Smooth muscle cell (in vitro differentiated cells): ENCODE results near the gene KAZN. TPM values are rescaled to one million over a fixed set of nuclear protein-coding genes. Genes with fewer than 3 reads are reported as not detected.
A peak's percentile ranks its signal among the peaks of the same experiment; 100 is the strongest.

Source experiments
- DNase-seq: peaks from one replicate; lab custom pipeline; 2025; ENCODE audit not compliant: unreplicated experiment; lab: John Stamatoyannopoulos, UW
- H2AFZ ChIP-seq: fragments of 200-600 bp; sonication (generic); 2 replicates; pipeline ENCODE4 v1.6.0; 2016; ENCODE audit warnings: antibody characterized with exemption, low read depth, mild to moderate bottlenecking
- H3F3A ChIP-seq: fragments of 200-600 bp; sonication (generic); 2 replicates; pipeline ENCODE4 v1.6.0; 2017; ENCODE audit warnings: antibody characterized with exemption, low read depth
- H3K27ac ChIP-seq: fragments of 200-600 bp; sonication (generic); 2 replicates; pipeline ENCODE4 v1.5.1; 2016; ENCODE audit warnings: low read depth, mild to moderate bottlenecking
- H3K27me3 ChIP-seq: fragments of 200-600 bp; sonication (generic); 2 replicates; pipeline ENCODE4 v1.6.1; 2016; ENCODE audit warnings: low read depth, mild to moderate bottlenecking
- H3K36me3 ChIP-seq: fragments of 200-600 bp; sonication (generic); 2 replicates; pipeline ENCODE4 v1.5.1; 2016; ENCODE audit warnings: low read depth
- H3K4me1 ChIP-seq: fragments of 200-600 bp; sonication (generic); 2 replicates; pipeline ENCODE4 v1.5.1; 2016; ENCODE audit warnings: low read depth
- H3K4me2 ChIP-seq: fragments of 200-600 bp; sonication (generic); 2 replicates; pipeline ENCODE4 v1.6.0; 2016; ENCODE audit warnings: mild to moderate bottlenecking
- H3K4me3 ChIP-seq: fragments of 200-600 bp; sonication (generic); 2 replicates; pipeline ENCODE4 v1.5.1; 2016; ENCODE audit warnings: mild to moderate bottlenecking
- H3K79me2 ChIP-seq: fragments of 200-600 bp; sonication (generic); 2 replicates; pipeline ENCODE4 v1.6.0; 2016; ENCODE audit warnings: low read depth, mild to moderate bottlenecking
- H3K9ac ChIP-seq: fragments of 200-600 bp; sonication (generic); 2 replicates; pipeline ENCODE4 v1.6.0; 2016; ENCODE audit warnings: low read depth
- H3K9me3 ChIP-seq: fragments of 200-600 bp; sonication (generic); replicated peaks from 2 replicates; pipeline ENCODE4 v1.5.1; 2016; ENCODE audit warnings: low read depth
- H4K20me1 ChIP-seq: fragments of 200-600 bp; sonication (generic); 2 replicates; pipeline ENCODE4 v1.6.0; 2016; ENCODE audit warnings: low read depth
- CTCF ChIP-seq: fragments of 200-600 bp; sonication (generic); IDR thresholded peaks from 2 replicates; pipeline ENCODE4 v1.5.1; 2017; ENCODE audit warnings: borderline replicate concordance, mild to moderate bottlenecking, antibody characterized with exemption; ENCODE audit not compliant: insufficient read depth, poor library complexity, severe bottlenecking
- WGBS: methylation state at CpG from one replicate; pipeline ENCODE4 v1.1.7; 2016; ENCODE audit warnings: low lambda C conversion rate; 5-methylcytosine and 5-hydroxymethylcytosine counted together
- polyA plus RNA-seq: library from polyadenylated mRNA; unstranded; fragments of >200 nt; fragmentation: Nextera tagmentation; extraction: Ambion mirVana; gene quantifications from 2 replicates; pipeline ENCODE4 v1.2.1, GENCODE V29; 2016
- total RNA-seq: library from RNA; depleted of rRNA; stranded (reverse); fragments of >200 nt; gene quantifications from 2 replicates; pipeline ENCODE4 v1.2.3, GENCODE V29; 2014

The KAZN gene
- total RNA-seq: 4.4 and 8.2 TPM in 2 replicates
- 6.3 and 9.0 TPM in 2 replicates for polyA plus RNA-seq

- H3K4me2 ChIP-seq: peak within 1 kb of the TSS; percentile 97
- no peak within 1 kb of the TSS for H3K27ac ChIP-seq
- TF ChIP-seq CTCF: no peak
- peaks cover 41% of the 10 kb centered on the region for H3K4me1 ChIP-seq
- H3K36me3 ChIP-seq: no peaks in the 10 kb centered on the region
- no peaks in the 10 kb centered on the region for H3F3A ChIP-seq
- no peaks in the 10 kb centered on the region for H3K9me3 ChIP-seq
- peak within 1 kb of the TSS; percentile 65 for H3K4me3 ChIP-seq
- WGBS: 1% methylated on average over 61 of the region's 81 CpGs
- DNase-seq: no peak
- H3K79me2 ChIP-seq: no peaks in the 10 kb centered on the region
- H4K20me1 ChIP-seq: no peaks in the 10 kb centered on the region
- H2AFZ ChIP-seq: peak within 1 kb of the TSS; percentile 71
- peak within 1 kb of the TSS; percentile 60 for H3K9ac ChIP-seq
- H3K27me3 ChIP-seq: peaks cover 67% of the 10 kb centered on the region
Measured at GRCh38 chr1:14598498-14599182, at the start of gene KAZN. Gene KAZN (plus strand): TSS chr1:14598685.

- H4K20me1 ChIP-seq: no peaks in the 10 kb centered on the region
- H3K27me3 ChIP-seq: peaks cover 11% of the 10 kb centered on the region
- no peaks in the 10 kb centered on the region for H3K9me3 ChIP-seq
- WGBS: 75% methylated on average over 3 of the region's 3 CpGs
- H3F3A ChIP-seq: no peaks in the 10 kb centered on the region
- no peak overlapping the region for H3K4me3 ChIP-seq
- H3K79me2 ChIP-seq: no peaks in the 10 kb centered on the region
- no peaks in the 10 kb centered on the region for H3K36me3 ChIP-seq
- no peak for TF ChIP-seq CTCF
- H3K9ac ChIP-seq: no peak overlapping the region
- H3K27ac ChIP-seq: no peak overlapping the region
- no peak for DNase-seq
- H2AFZ ChIP-seq: no peak overlapping the region
- H3K4me2 ChIP-seq: no peak overlapping the region
- peaks cover 8% of the 10 kb centered on the region for H3K4me1 ChIP-seq
Measured at GRCh38 chr1:14549897-14550620, 48.4 kb upstream of the KAZN start.

- no peak for DNase-seq
- peaks cover 8% of the 10 kb centered on the region for H3K4me1 ChIP-seq
- no peak overlapping the region for H3K27ac ChIP-seq
- H3K79me2 ChIP-seq: no peaks in the 10 kb centered on the region
- no peak overlapping the region for H3K9ac ChIP-seq
- no peaks in the 10 kb centered on the region for H4K20me1 ChIP-seq
- whole genome bisulfite sequencing: 94% methylated on average over 8 of the region's 8 CpGs
- peaks cover 15% of the 10 kb centered on the region for H3K27me3 ChIP-seq
- no peaks in the 10 kb centered on the region for H3K36me3 ChIP-seq
- TF ChIP-seq CTCF: no peak
- no peaks in the 10 kb centered on the region for H3K9me3 ChIP-seq
- no peak overlapping the region for H2AFZ ChIP-seq
- no peak overlapping the region for H3K4me2 ChIP-seq
- no peaks in the 10 kb centered on the region for H3F3A ChIP-seq
- no peak overlapping the region for H3K4me3 ChIP-seq
Measured at GRCh38 chr1:14551386-14551785, 47.1 kb upstream of the KAZN start.
